RWPE2 (cell line): ENCODE measurements around the gene ZBTB1.
"Not testable (repeated sequence)": the region's sequence is repeated elsewhere in the genome, so short reads cannot be mapped to it uniquely, and the experiment has no call there.

Experiments
- ATAC-seq: fragments of 200-7000 bp; cut with Tn5 transposase; 3 replicates; pipeline ENCODE4 v1.9.1; 2021; ENCODE audit warnings: low read depth
- DNase-seq: peaks from one replicate; pipeline ENCODE4 v3.0.0-alpha.2; 2020; ENCODE audit warnings: low spot score
- H3K27ac ChIP-seq: fragments of 450-650 bp; 2 replicates; pipeline ENCODE4 v1.5.1; 2017; ENCODE audit warnings: mild to moderate bottlenecking; ENCODE audit not compliant: poor library complexity, severe bottlenecking
- H3K27me3 ChIP-seq: fragments of 250-450 bp; sonication (Bioruptor Pico); 2 replicates; pipeline ENCODE4 v1.5.1; 2021; ENCODE audit warnings: mild to moderate bottlenecking, moderate library complexity; ENCODE audit not compliant: insufficient read depth, poor library complexity, severe bottlenecking
- H3K36me3 ChIP-seq: fragments of 250-450 bp; sonication (Bioruptor Pico); 2 replicates; pipeline ENCODE4 v1.5.1; 2020; ENCODE audit warnings: low read depth, mild to moderate bottlenecking, moderate library complexity
- H3K4me1 ChIP-seq: fragments of 250-450 bp; sonication (Bioruptor Pico); 2 replicates; pipeline ENCODE4 v1.5.1; 2021; ENCODE audit warnings: mild to moderate bottlenecking, moderate library complexity; ENCODE audit not compliant: insufficient read depth, poor library complexity, severe bottlenecking
- H3K4me3 ChIP-seq: fragments of 250-450 bp; sonication (Bioruptor Pico); 2 replicates; pipeline ENCODE4 v1.5.1; 2021; ENCODE audit warnings: mild to moderate bottlenecking, moderate library complexity; ENCODE audit not compliant: severe bottlenecking
- H3K9me3 ChIP-seq: fragments of 250-450 bp; sonication (Bioruptor Pico); 2 replicates; pipeline ENCODE4 v1.5.1; 2021; ENCODE audit warnings: mild to moderate bottlenecking, moderate library complexity; ENCODE audit not compliant: severe bottlenecking
- CTCF ChIP-seq: fragments of 450-650 bp; IDR thresholded peaks from one replicate; pipeline ENCODE4 v1.5.1; 2017; ENCODE audit warnings: mild to moderate bottlenecking, moderate library complexity; ENCODE audit not compliant: poor library complexity, severe bottlenecking

The ZBTB1 gene

GRCh38 chr14:64562436-64562835 is 57.9 kb downstream of the ZBTB1 start:
- Histone ChIP-seq H3K9me3 (no peaks in the 10 kb centered on the region), H3K27me3 (no peaks in the 10 kb centered on the region), H3K27ac (no peak overlapping the region), H3K4me1 (no peaks in the 10 kb centered on the region), H3K36me3 (no peaks in the 10 kb centered on the region), H3K4me3 (no peak overlapping the region)
- no peak for DNase-seq
- no peak for TF ChIP-seq CTCF
- ATAC-seq: no peak

GRCh38 chr14:64563696-64564095 is 59.1 kb downstream of the ZBTB1 start:
- Histone ChIP-seq H3K4me3 (no peak overlapping the region), H3K4me1 (peaks cover 5% of the 10 kb centered on the region), H3K27me3 (no peaks in the 10 kb centered on the region), H3K36me3 (no peaks in the 10 kb centered on the region), H3K27ac (no peak overlapping the region), H3K9me3 (no peaks in the 10 kb centered on the region)
- TF ChIP-seq CTCF: no peak
- DNase-seq: no peak
- ATAC-seq: no peak

- DNase-seq (no peak), ATAC-seq (peak; percentile 30; the same call in 1 of the 3 replicates)
- Histone ChIP-seq H3K27ac (no peak overlapping the region), H3K36me3 (no peaks in the 10 kb centered on the region), H3K4me1 (peaks cover 16% of the 10 kb centered on the region), H3K4me3 (no peak overlapping the region), H3K9me3 (no peaks in the 10 kb centered on the region), H3K27me3 (no peaks in the 10 kb centered on the region)
- TF ChIP-seq CTCF: no peak
Measured at GRCh38 chr14:64566651-64567122, 62.1 kb downstream of the ZBTB1 start.

- TF ChIP-seq CTCF: no peak
- H3K4me3 ChIP-seq: no peak overlapping the region
Measured at GRCh38 chr14:64569138-64569631, 64.6 kb downstream of the ZBTB1 start.

GRCh38 chr14:64569646-64570045 is 65.1 kb downstream of the ZBTB1 start:
- DNase-seq, ATAC-seq, H3K9me3 ChIP-seq, H3K36me3 ChIP-seq, H3K27me3 ChIP-seq, H3K4me3 ChIP-seq: not testable (repeated sequence)
- peaks cover 16% of the 10 kb centered on the region for H3K4me1 ChIP-seq
- H3K27ac ChIP-seq: peak overlapping the region; percentile 22

More at GRCh38 chr14:64569138-64569631, 64.6 kb downstream of the ZBTB1 start:
- DNase-seq (no peak), ATAC-seq (peak; percentile 98)
- Histone ChIP-seq H3K27me3 (no peaks in the 10 kb centered on the region), H3K27ac (peak overlapping the region; percentile 22), H3K9me3 (no peaks in the 10 kb centered on the region), H3K36me3 (no peaks in the 10 kb centered on the region), H3K4me1 (peaks cover 16% of the 10 kb centered on the region)
